GM20431 (cell line): Measurements from ENCODE around the gene BLZF1.

Experiments used
- in situ Hi-C: fragments of 300-500 bp; cut with MseI, MboI; formaldehyde crosslinking; loops from one replicate; pipeline ENCODE4 v1.15.0; 2020; ENCODE audit warnings: low sequenced_read_pairs; ENCODE audit not compliant: unreplicated experiment

Gene BLZF1, protein sequence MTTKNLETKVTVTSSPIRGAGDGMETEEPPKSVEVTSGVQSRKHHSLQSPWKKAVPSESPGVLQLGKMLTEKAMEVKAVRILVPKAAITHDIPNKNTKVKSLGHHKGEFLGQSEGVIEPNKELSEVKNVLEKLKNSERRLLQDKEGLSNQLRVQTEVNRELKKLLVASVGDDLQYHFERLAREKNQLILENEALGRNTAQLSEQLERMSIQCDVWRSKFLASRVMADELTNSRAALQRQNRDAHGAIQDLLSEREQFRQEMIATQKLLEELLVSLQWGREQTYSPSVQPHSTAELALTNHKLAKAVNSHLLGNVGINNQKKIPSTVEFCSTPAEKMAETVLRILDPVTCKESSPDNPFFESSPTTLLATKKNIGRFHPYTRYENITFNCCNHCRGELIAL

DNA sequence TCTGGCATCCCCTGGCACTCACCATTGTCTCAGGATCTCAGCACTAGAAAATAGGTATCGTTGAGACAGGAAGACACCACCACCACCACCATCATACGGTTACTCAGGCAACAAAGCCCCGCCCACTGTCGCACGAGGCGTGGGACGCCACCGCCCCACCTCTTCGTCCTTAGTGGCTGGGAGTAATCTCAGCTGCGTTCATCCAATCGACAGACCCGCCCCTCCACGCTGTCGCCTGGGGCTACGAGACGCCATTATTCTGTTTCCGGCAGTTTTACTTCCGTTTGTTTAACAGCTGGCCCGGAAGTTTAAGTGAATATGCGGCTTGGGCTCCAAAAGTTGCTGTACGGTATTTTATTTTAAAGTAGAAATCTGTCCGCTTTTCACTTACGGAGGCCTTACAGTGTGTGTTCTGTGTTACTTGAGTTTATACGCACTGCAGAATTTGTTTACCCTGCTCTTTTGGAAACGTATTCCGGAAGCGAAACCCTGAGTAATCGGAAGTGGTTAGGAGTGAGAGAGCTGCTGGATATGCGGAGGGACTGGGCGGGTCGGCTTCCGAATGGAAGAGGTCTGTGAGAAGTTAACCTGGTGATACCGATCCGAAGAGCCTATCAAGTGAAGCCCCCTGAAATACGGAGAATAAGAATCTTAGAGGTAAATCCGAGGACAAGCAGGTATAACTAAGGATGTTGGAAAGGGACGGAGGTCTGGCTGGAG lies at the start of gene BLZF1, which contains the start of gene NME7:
TSS of gene BLZF1 (plus strand) at position 510 of the 720 bp plus-strand sequence. CDS start 1,328 bp downstream, outside the sequence.
TSS of gene NME7 (minus strand) at position 112 of the 720 bp plus-strand sequence. CDS start at position 25, 87 bp downstream.
- in situ Hi-C loops: loop anchor here (25.0 kb wide), 1 partner anchor 931 kb away; no protein-coding TSS in a partner anchor

DNA sequence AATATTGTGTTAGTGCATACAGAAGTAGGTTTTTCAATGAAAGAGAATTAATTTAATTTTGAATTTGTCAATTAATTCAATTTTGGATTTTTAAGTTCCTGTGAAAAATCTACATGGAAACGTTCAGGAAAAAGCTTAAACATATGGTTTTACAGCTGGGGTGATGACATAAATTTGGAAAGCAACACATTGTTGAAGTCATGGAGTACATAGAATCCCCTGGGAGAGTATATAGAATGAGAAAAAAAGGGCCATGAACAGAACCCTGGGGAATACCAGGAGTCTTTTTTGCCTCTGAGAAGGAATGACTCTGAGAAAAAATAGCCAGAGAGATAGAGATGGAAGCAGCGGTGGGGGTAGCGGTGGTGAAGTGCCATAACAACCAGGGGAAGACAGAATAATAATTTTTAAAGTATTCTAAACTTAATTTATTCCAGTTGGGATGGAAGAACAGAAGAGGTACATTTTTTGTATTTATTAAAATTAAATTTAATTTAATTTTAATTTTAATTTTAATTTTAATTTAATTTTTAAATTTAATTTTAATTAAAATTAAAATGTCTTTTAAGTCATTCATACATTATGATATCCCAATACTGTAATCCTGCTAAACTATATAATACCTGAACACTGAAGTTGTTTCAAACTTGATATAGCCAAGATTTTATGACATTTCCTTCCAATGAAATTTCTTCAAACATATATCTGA lies 49.3 kb upstream of the BLZF1 start:
- in situ Hi-C loops: no loop called here

DNA sequence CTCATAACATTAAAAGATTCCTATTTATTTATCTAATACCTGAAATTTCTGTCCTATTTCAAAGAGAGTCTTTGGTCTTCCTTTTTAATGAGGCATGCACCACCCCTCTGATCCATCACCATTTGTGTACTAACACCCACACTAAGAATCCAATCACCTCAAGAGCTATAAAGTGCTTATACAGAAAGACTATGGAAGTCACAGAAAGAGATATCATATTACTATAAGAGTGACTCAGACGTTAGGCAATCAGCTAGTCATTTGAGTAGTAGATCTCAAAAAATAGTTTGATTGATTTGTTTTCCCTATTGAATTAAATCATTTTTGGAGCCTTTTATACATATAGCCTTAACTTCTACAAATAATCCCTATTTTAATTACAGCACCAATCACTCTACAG lies 46.5 kb upstream of the BLZF1 start:
- in situ Hi-C loops: no loop called here

DNA sequence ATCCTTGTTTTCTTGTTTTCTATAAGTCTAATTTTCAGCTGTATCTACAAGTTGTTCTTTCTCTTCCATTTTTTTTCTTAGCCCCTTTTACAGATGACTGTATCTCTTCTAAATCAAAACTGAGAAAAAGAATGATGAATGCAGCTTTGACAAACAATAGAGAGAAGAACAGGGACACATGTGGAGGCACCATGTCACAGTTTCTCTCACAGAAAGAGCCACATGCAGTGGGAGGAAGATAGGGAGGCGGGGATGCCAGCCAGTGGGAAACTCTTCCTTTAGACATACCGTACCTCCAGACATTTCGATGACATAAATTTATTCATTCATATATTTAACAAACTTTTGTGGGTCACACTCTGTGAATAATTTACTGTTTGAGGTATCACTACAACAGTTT lies 45.9 kb upstream of the BLZF1 start:
- in situ Hi-C loops: no loop called here

DNA sequence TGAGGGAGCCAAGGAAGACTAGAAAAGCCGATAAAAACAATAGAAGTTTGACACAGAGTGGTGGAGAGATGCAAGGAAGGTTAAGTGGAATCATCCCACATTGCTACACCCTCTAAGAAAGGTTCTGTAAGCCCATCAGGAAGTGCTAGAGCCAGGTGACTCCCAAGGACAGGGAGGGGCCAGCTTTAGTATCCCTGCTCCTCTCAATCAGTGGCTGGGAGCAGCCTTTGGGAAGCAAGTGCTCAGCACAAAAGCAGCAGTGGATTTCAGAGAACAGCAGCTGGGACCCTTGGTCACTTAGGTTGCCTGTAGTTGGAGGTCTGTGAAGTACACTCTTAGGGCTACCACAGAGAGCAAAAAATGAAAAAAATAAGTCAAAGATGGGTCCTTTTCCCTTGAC lies 42.9 kb upstream of the BLZF1 start:
- in situ Hi-C loops: loop anchor here (25.0 kb wide), 1 partner anchor 713 kb away; no protein-coding TSS in a partner anchor

DNA sequence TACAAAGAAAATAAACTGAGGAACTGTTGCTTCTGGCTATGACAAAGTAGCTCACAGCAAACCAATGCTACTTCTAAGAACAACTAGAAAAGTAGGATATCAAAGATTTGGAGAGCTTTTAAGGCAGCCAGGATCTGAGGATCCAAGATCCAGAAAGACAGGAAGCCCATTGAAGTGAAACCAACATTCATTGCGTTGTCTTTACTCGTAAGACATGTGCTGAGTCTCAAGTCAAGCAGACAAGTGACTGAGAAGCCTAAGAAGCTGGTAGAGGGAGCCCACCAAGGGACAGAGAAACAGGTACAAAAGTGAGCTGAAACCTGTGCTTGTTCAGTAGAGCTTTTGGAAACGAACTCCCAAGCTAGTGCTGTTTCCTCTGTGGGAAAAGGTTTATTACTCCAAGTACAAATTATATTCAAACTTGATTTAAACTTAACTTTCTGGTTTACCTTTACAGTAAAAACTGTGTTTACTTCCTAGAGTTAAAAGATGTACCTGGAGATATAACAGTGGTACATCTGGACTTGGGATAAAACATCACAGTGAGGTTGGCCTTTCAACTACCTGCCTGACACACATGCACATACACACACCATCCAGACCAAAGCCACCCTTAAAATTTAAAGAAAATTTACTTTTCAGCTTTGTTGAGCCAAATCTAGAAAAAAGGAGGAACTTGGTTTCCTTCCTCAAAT lies 41.6 kb upstream of the BLZF1 start:
- in situ Hi-C loops: loop anchor here (25.0 kb wide), 1 partner anchor 714 kb away; no protein-coding TSS in a partner anchor

DNA sequence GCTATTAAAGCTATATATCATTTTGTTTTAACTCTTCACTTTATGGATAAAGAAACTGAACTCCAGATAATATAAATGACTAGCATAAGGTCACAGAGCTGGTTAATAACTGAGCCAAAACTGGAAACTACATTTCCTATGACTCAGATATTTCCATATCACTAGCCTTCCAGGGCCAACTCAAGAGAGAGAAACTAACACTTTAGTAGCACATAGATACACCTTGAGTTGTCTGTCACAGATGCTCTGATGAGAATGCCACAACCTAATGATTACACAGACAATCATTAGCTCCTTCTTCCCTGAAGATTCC lies 41.1 kb upstream of the BLZF1 start:
- in situ Hi-C loops: loop anchor here (25.0 kb wide), 1 partner anchor 715 kb away; no protein-coding TSS in a partner anchor

DNA sequence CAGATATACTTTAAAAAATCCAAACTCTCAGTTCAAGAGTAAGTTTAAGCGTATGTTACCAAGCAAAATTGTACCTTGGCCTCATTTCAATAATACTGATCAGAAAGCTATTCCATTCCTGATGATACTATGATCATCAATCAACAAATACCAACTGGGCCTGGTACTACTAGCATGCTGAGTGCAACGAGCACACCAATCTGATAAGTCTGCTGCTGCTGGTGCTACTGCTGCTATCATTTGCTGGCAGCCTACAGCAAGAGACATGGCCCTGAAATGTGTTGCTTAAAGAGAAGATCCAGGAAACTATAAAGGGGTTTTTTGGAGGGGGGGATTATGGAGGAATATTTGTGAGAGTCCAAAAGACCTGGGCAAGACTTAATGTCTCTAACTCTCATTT lies 40.1 kb upstream of the BLZF1 start:
- in situ Hi-C loops: loop anchor here (25.0 kb wide), 1 partner anchor 716 kb away; no protein-coding TSS in a partner anchor

DNA sequence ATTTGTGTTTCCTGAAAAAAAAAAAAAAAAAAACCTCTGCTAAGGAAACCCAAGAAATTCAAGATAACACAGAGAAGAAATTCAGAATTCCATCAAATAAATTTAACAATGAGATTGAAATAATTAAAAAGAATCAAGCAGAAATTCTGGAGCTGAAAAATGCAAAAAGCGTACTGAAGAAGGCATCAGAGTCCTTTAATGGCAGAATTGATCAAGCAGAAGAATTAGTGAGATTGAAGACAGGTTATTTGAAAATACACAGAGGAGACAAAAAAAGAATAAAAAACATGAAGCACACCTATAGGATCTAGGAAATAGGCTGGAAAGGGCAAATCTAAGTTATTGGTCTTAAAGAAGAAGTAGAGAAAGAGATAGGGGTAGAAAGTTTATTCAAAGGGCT lies 38.6 kb upstream of the BLZF1 start:
- in situ Hi-C loops: loop anchor here (25.0 kb wide), 1 partner anchor 717 kb away; no protein-coding TSS in a partner anchor

DNA sequence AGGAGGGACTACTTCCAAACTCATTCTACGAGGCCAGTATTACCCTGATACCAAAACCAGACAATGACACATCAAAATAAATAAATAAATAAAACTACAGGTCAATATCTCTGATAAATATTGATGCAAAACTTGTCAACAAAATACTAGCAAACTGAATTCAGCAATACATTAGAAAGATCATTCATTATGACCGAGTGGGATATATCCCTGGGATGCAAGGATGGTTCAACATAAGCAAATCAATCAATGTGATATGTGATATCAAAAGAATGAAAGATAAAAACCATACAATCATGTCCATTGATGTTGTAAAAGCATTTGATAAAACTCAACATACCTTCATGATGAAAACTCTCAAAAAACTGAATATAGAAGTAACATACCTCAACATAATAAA lies 37.1 kb upstream of the BLZF1 start:
- in situ Hi-C loops: loop anchor here (25.0 kb wide), 1 partner anchor 719 kb away; no protein-coding TSS in a partner anchor

DNA sequence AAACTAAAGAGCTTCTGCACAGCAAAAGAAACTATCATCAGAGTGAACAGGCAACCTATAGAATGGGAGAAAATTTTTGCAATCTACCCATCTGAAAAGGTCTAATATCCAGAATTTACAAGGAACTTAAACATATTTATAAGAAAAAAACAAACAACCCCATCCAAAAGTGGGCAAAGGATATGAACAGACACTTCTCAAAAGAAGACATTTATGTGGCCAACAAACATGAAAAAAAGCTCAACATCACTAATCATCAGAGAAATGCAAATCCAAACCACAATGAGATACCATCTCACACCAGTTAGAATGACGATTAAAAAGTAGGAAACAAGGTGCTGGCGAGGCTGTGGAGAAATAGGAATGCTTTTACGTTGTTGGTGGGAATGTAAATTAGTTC lies 33.3 kb upstream of the BLZF1 start:
- in situ Hi-C loops: loop anchor here (25.0 kb wide), 1 partner anchor 722 kb away; no protein-coding TSS in a partner anchor

DNA sequence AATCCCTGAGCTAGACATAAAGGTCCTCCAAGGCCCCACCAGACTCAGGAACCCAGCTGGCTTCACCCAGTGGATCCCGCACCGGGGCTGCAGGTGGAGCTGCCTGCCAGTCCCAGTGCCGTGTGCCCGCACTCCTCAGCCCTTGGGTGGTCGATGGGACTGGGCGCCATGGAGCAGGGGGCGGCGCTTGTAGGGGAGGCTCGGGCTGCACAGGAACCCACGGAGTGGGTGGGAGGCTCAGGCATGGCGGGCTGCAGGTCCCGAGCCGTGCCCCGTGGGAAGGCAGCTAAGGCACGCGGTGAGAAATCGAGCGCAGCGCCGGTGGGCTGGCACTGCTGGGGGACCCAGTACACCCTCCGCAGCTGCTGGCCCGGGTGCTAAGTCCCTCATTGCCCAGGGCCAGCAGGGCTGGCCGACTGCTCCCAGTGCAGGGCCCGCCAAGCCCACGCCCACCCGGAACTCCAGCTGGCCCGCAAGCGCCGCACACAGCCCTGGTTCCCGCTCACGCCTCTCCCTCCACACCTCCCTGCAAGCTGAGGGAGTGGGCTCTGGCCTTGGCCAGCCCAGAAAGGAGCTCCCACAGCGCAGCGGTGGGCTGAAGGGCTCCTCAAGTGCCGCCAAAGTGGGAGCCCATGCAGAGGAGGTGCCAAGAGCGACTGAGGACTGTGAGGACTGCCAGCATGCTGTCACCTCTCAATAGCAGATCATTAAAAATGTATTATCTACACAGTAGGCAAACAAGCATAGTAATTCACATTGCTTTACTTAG lies 30.9 kb upstream of the BLZF1 start:
- in situ Hi-C loops: loop anchor here (25.0 kb wide), 1 partner anchor 725 kb away; no protein-coding TSS in a partner anchor

DNA sequence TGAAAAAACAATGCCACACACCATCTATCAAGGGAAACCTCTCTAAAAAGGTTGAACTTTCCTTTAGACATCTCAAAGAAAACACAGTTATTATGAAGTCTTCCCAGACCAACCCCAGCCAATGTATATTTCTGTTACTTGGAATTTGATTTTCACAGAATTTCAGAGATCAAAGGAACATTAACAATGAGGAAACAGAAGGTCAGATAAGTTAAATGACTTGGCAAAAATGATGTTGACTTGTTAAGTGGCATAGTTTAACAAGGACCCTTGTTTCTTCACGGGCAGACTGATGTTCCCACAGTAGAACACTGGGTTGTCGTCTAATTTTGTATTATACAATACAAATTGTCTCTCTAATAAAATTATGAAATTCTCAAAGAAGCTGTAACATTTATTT lies 29.4 kb upstream of the BLZF1 start:
- in situ Hi-C loops: loop anchor here (25.0 kb wide), 1 partner anchor 726 kb away; no protein-coding TSS in a partner anchor

DNA sequence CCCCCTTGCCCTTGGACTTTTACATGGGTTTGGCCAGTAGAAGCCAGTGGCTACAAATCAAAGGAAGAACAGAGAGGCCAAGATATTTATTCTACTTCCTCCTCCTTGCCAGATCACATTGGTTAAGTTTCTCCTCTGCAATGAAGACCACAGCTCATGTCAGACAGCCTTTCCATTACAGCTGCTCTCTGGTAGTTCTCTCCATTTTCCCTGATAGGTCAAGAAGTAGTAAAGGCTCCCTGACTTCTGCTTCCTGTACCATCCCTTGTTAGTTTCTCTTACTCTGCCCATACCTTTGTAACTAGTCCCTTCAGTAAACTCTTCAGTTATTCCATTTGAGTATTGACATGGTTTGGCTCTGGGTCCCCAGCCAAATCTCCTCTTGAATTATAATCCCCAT lies 28.2 kb upstream of the BLZF1 start:
- in situ Hi-C loops: loop anchor here (25.0 kb wide), 1 partner anchor 727 kb away; no protein-coding TSS in a partner anchor

DNA sequence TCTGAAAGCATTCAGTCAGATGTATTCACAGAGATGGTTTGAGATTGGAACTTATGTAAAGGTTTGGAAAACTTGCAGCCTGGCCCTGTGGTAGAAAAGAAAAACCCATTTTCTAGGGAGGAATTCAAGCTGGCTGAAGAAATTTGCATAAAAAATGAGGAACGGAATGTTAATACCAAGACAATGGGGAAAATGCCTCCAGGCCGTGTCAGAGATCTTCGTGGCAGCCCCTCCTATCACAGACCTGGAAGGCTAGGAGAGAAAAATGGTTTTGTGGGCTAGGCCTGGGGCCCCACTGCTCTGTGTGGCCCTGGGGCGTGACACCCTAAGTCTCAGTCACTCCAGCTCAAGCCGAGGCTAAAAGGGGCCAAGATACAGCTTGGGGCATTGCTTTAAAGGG lies 27.1 kb upstream of the BLZF1 start:
- in situ Hi-C loops: loop anchor here (25.0 kb wide), 1 partner anchor 729 kb away; no protein-coding TSS in a partner anchor

DNA sequence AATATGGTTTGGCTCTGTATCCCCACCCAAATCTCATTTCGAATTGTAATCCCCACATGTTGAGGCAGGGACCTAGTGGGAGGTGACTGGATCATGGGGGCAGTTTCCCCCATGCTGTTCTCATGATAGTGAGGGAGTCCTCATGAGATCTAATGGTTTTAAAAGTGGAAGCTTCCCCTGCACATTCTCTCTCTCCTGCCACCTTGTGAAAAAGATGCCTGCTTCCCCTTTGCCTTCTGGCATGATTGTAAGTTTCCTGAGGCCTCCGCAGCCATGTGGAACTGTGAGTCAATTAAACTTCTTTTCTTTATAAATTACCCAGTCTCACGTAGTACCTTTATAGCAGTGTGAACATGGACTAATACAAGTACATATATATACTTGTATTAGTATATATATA lies 25.9 kb upstream of the BLZF1 start:
- in situ Hi-C loops: loop anchor here (25.0 kb wide), 1 partner anchor 730 kb away; no protein-coding TSS in a partner anchor

DNA sequence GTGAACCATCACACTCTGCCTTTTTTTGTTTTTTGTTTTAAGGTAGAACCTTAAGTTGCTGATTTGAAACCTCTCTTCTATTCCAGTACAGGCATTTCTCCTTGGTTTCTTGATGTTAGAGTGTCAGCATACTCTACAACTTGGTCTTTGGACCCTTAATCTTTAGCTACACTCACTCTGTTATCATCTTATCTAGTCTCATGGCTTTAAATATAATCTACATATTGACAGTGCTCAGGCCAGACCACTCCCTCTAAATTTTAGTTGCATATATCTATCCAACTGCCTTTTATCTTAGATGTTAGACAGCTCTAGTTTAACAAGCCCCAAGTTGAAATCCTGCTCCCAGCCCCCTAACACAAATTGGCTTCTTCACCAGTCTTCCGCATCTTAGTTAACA lies 22.5 kb upstream of the BLZF1 start:
- in situ Hi-C loops: loop anchor here (25.0 kb wide), 1 partner anchor 733 kb away; no protein-coding TSS in a partner anchor

DNA sequence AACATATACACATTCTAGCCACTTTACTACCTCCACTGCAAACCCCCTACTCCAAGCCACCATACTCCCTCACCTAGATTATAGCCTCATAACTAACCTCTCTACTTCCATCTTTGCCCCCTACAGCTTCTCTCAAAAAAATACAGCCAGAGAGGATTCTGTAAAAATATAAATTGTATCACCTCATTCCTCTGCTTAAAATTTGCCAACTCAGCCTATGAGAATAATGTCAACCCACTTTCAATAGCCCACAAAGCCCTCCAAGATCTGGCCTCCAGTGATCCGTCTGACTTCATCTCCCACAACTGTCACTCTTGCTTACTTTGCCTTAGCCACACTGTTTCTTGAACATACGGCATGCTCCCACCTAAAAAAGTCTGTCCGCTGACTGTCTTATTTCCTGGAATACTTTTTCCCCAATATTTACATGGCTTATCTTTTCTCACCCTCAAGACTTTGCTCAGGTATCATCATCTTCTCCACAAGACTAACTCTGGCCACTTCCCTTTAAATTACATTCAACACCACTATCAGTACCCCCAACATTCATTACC lies 21.9 kb upstream of the BLZF1 start:
- in situ Hi-C loops: loop anchor here (25.0 kb wide), 1 partner anchor 734 kb away; no protein-coding TSS in a partner anchor
